HEK293 (cell line): ENCODE data around the gene COL4A3.

ENCODE experiments used
- CTCF ChIA-PET: fragments of 350-600 bp; formaldehyde crosslinking; extraction: SDS; loops from one replicate; lab custom pipeline; 2021; ENCODE audit warnings: antibody characterized with exemption; lab: Yijun Ruan, JAX
- POLR2A ChIA-PET: fragments of 300-600 bp; formaldehyde crosslinking; extraction: SDS; loops from one replicate; lab custom pipeline; 2020; ENCODE audit warnings: antibody characterized with exemption, inconsistent platforms; lab: Yijun Ruan, JAX
- H3K27ac ChIP-seq: fragments of 200-500 bp; sonication (Bioruptor generic); 2 replicates; pipeline ENCODE4 v1.5.1; 2014; ENCODE audit warnings: low read depth, low read length, control low read depth, inconsistent platforms; ENCODE audit errors: extremely low read depth
- H3K36me3 ChIP-seq, 2 experiments: fragments of 200-500 bp in 1 of 2; sonication (Bioruptor generic) in 1 of 2; 1 replicate in 1 of 2; 2 replicates in 1 of 2; pipeline ENCODE4 v1.5.1; 2014 to 2017; ENCODE audit warnings: inconsistent platforms in 2 of 2, low read length in 2 of 2; ENCODE audit not compliant: control insufficient read depth in 2 of 2, insufficient read depth in 1 of 2
- H3K4me1 ChIP-seq: fragments of 200-500 bp; sonication (Bioruptor generic); 2 replicates; pipeline ENCODE4 v1.5.1; 2014; ENCODE audit warnings: mild to moderate bottlenecking, low read length, inconsistent platforms; ENCODE audit not compliant: control insufficient read depth, insufficient read depth
- H3K4me3 ChIP-seq: 2 replicates; pipeline ENCODE4 v1.5.1; 2011; ENCODE audit warnings: low read depth, mild to moderate bottlenecking, control low read depth, low read length, moderate library complexity
- H3K9me3 ChIP-seq: fragments of 200-500 bp; sonication (Bioruptor generic); 2 replicates; pipeline ENCODE4 v1.5.1; 2014; ENCODE audit warnings: low read depth, low read length, inconsistent platforms; ENCODE audit not compliant: control insufficient read depth, insufficient read depth
- KLF1 ChIP-seq: fragments of 450-650 bp; formaldehyde crosslinking; IDR thresholded peaks from 2 replicates; pipeline ENCODE4 v1.5.1; 2016; ENCODE audit warnings: missing biosample characterization, missing genetic modification characterization
- KLF10 ChIP-seq: fragments of 450-650 bp; IDR thresholded peaks from 2 replicates; pipeline ENCODE4 v1.5.1; 2018; ENCODE audit warnings: missing biosample characterization, mild to moderate bottlenecking, missing genetic modification characterization
- KLF17 ChIP-seq: fragments of 450-650 bp; formaldehyde crosslinking; IDR thresholded peaks from 2 replicates; pipeline ENCODE4 v1.5.1; 2016; ENCODE audit warnings: missing biosample characterization, missing genetic modification characterization
- WT1 ChIP-seq: fragments of 450-650 bp; formaldehyde crosslinking; IDR thresholded peaks from 2 replicates; pipeline ENCODE4 v1.5.1; 2016; ENCODE audit warnings: missing biosample characterization, missing genetic modification characterization
- ZBTB17 ChIP-seq: fragments of 450-650 bp; formaldehyde crosslinking; IDR thresholded peaks from 2 replicates; pipeline ENCODE4 v1.5.1; 2016; ENCODE audit warnings: missing biosample characterization, missing genetic modification characterization
- ZBTB20 ChIP-seq: fragments of 450-650 bp; formaldehyde crosslinking; IDR thresholded peaks from 2 replicates; pipeline ENCODE4 v1.5.1; 2016; ENCODE audit warnings: missing biosample characterization, missing genetic modification characterization
- ZBTB8A ChIP-seq: fragments of 450-650 bp; formaldehyde crosslinking; IDR thresholded peaks from 2 replicates; pipeline ENCODE4 v1.5.1; 2016; ENCODE audit warnings: missing biosample characterization, missing genetic modification characterization
- ZIC2 ChIP-seq: fragments of 450-650 bp; formaldehyde crosslinking; IDR thresholded peaks from 2 replicates; pipeline ENCODE4 v1.5.1; 2016; ENCODE audit warnings: missing biosample characterization, missing genetic modification characterization
- ZNF114 ChIP-seq: fragments of 450-650 bp; formaldehyde crosslinking; IDR thresholded peaks from 2 replicates; pipeline ENCODE4 v1.5.0; 2017; ENCODE audit warnings: missing biosample characterization, missing genetic modification characterization
- ZNF23 ChIP-seq: fragments of 450-650 bp; formaldehyde crosslinking; IDR thresholded peaks from 2 replicates; pipeline ENCODE4 v1.5.1; 2016; ENCODE audit warnings: missing biosample characterization, missing genetic modification characterization, borderline replicate concordance
- ZNF24 ChIP-seq: fragments of 450-650 bp; formaldehyde crosslinking; IDR thresholded peaks from 2 replicates; pipeline ENCODE4 v1.5.1; 2016; ENCODE audit warnings: missing biosample characterization, missing genetic modification characterization
- ZNF362 ChIP-seq: fragments of 450-650 bp; formaldehyde crosslinking; IDR thresholded peaks from 2 replicates; pipeline ENCODE4 v1.5.1; 2016; ENCODE audit warnings: missing biosample characterization, missing genetic modification characterization
- ZNF449 ChIP-seq: fragments of 450-650 bp; formaldehyde crosslinking; IDR thresholded peaks from 2 replicates; pipeline ENCODE4 v1.5.1; 2017; ENCODE audit warnings: missing biosample characterization, mild to moderate bottlenecking, missing genetic modification characterization, moderate library complexity
- ZNF48 ChIP-seq: fragments of 450-650 bp; formaldehyde crosslinking; IDR thresholded peaks from 2 replicates; pipeline ENCODE4 v1.5.1; 2016; ENCODE audit warnings: missing biosample characterization, missing genetic modification characterization
- ZNF548 ChIP-seq: fragments of 450-650 bp; formaldehyde crosslinking; IDR thresholded peaks from 2 replicates; pipeline ENCODE4 v1.5.1; 2016; ENCODE audit warnings: missing biosample characterization, missing genetic modification characterization
- ZNF677 ChIP-seq: fragments of 450-650 bp; IDR thresholded peaks from 2 replicates; pipeline ENCODE4 v1.5.0; 2018; ENCODE audit warnings: missing biosample characterization, mild to moderate bottlenecking, missing genetic modification characterization, moderate library complexity
- ZNF692 ChIP-seq: fragments of 450-650 bp; formaldehyde crosslinking; IDR thresholded peaks from 2 replicates; pipeline ENCODE4 v1.5.1; 2016; ENCODE audit warnings: missing biosample characterization, missing genetic modification characterization
- ZNF76 ChIP-seq: fragments of 450-650 bp; formaldehyde crosslinking; IDR thresholded peaks from 2 replicates; pipeline ENCODE4; 2016; ENCODE audit warnings: low read depth, missing biosample characterization, missing genetic modification characterization, borderline replicate concordance
- ZNF776 ChIP-seq: fragments of 450-650 bp; formaldehyde crosslinking; IDR thresholded peaks from 2 replicates; pipeline ENCODE4 v1.5.0; 2017; ENCODE audit warnings: missing biosample characterization, missing genetic modification characterization, borderline replicate concordance
- ZNF785 ChIP-seq: fragments of 450-650 bp; formaldehyde crosslinking; IDR thresholded peaks from 2 replicates; pipeline ENCODE4 v1.5.1; 2016; ENCODE audit warnings: missing biosample characterization, missing genetic modification characterization

The COL4A3 gene

GRCh38 chr2:227228061-227228667 lies 63.7 kb downstream of the COL4A3 start:
- TF ChIP-seq ZNF24 (no peak), ZBTB20 (tag by site-specific recombination) (peak; percentile 61; the same call in 1 of the 2 replicates), KLF10 (tag by site-specific recombination) (no peak), ZNF548 (tag by site-specific recombination) (no peak), ZIC2 (tag by site-specific recombination) (peak; percentile 37), ZNF692 (tag by site-specific recombination) (peak; percentile 30; the same call in 1 of the 2 replicates), ZBTB8A (no peak), ZNF449 (peak; percentile 89), KLF17 (tag by site-specific recombination) (peak; percentile 50; the same call in 1 of the 2 replicates), WT1 (no peak), ZNF114 (tag by site-specific recombination) (no peak), KLF1 (tag by site-specific recombination) (peak; percentile 90), ZNF677 (tag by site-specific recombination) (no peak), ZBTB17 (tag by site-specific recombination) (no peak), ZNF23 (tag by site-specific recombination) (no peak), ZNF785 (no peak), ZNF776 (tag by site-specific recombination) (no peak)
- H3K4me3 ChIP-seq, result no peak overlapping the region; the same call in 1 of the 2 replicates
- CTCF ChIA-PET, result interaction anchor here (1.9 kb wide), 1 partner anchor 10 kb away, joined by 14 read pairs; no protein-coding TSS in a partner anchor
- no peak overlapping the region for H3K27ac ChIP-seq
- no peaks in the 10 kb centered on the region for H3K9me3 ChIP-seq
- H3K36me3 ChIP-seq, result no peaks in the 10 kb centered on the region; a peak in 1 of 3 replicates
- POLR2A ChIA-PET, result no interaction called here
- H3K4me1 ChIP-seq, result no peaks in the 10 kb centered on the region

- CTCF ChIA-PET, result interaction anchor here (0.9 kb wide), 1 partner anchor 8 kb away, joined by 4 read pairs; no protein-coding TSS in a partner anchor
- Histone ChIP-seq H3K36me3 (no peaks in the 10 kb centered on the region), H3K9me3 (no peaks in the 10 kb centered on the region), H3K4me1 (no peaks in the 10 kb centered on the region), H3K27ac (no peak overlapping the region), H3K4me3 (no peak overlapping the region)
- TF ChIP-seq ZNF362 (tag by site-specific recombination) (no peak), ZNF76 (tag by site-specific recombination) (no peak), ZNF48 (tag by site-specific recombination) (no peak)
- POLR2A ChIA-PET, result no interaction called here
These were observed 65.7 kb downstream of the COL4A3 start for GRCh38 chr2:227230151-227230550.
